GM19025 (cell line): ENCODE measurements around the gene ZCCHC8.
A peak's percentile ranks its signal among the peaks of the same experiment; 100 is the strongest.
"Not testable (repeated sequence)": the region's sequence is repeated elsewhere in the genome, so short reads cannot be mapped to it uniquely, and the experiment has no call there.

Source experiments
- ATAC-seq: cut with Tn5 transposase; IDR thresholded peaks from one replicate; pipeline ENCODE4 v1.9.1; 2021; ENCODE audit warnings: mild to moderate bottlenecking, low read depth, moderate library complexity; ENCODE audit not compliant: unreplicated experiment

Gene ZCCHC8

GRCh38 chr12:122513028-122513427 lies 12.3 kb upstream of the ZCCHC8 start:
- not testable (repeated sequence) for ATAC-seq

GRCh38 chr12:122508163-122508562 lies 7.4 kb upstream of the ZCCHC8 start:
- ATAC-seq, result no peak

- no peak for ATAC-seq
Measured at GRCh38 chr12:122506393-122506938, 5.7 kb upstream of the ZCCHC8 start.

- ATAC-seq, result no peak
Measured at GRCh38 chr12:122505419-122506051, 4.8 kb upstream of the ZCCHC8 start.

- ATAC-seq, result no peak
Measured at GRCh38 chr12:122503783-122504590, 3.3 kb upstream of the ZCCHC8 start.

- ATAC-seq, result no peak
Measured at GRCh38 chr12:122503147-122503751, 2.5 kb upstream of the ZCCHC8 start.

- ATAC-seq, result no peak
Measured at GRCh38 chr12:122501489-122501989, 807 bp upstream of the ZCCHC8 start.

GRCh38 chr12:122499991-122500684 lies 594 bp downstream of the ZCCHC8 start:
- peak; percentile 2 for ATAC-seq

GRCh38 chr12:122495258-122495657 lies 5.5 kb downstream of the ZCCHC8 start:
- no peak for ATAC-seq

- not testable (repeated sequence) for ATAC-seq
Measured at GRCh38 chr12:122493222-122493621, 7.5 kb downstream of the ZCCHC8 start.

- ATAC-seq, result no peak
Measured at GRCh38 chr12:122491991-122492390, 8.7 kb downstream of the ZCCHC8 start.

- no peak for ATAC-seq
Measured at GRCh38 chr12:122489038-122489437, 11.7 kb downstream of the ZCCHC8 start.

- not testable (repeated sequence) for ATAC-seq
Measured at GRCh38 chr12:122487807-122488206, 12.9 kb downstream of the ZCCHC8 start.

GRCh38 chr12:122486805-122487426 lies 13.8 kb downstream of the ZCCHC8 start:
- ATAC-seq, result no peak

GRCh38 chr12:122486360-122486759 lies 14.4 kb downstream of the ZCCHC8 start:
- not testable (repeated sequence) for ATAC-seq

GRCh38 chr12:122484385-122484784 lies 16.3 kb downstream of the ZCCHC8 start:
- ATAC-seq, result not testable (repeated sequence)

- no peak for ATAC-seq
Measured at GRCh38 chr12:122483969-122484368, 16.8 kb downstream of the ZCCHC8 start.

GRCh38 chr12:122481861-122482260 lies 18.9 kb downstream of the ZCCHC8 start:
- no peak for ATAC-seq

GRCh38 chr12:122480753-122481152 lies 20.0 kb downstream of the ZCCHC8 start:
- no peak for ATAC-seq

GRCh38 chr12:122474324-122474716 lies 26.4 kb downstream of the ZCCHC8 start:
- no peak for ATAC-seq
